Stimulated activated naive CD4-positive, alpha-beta T cell (primary cell): ENCODE results near the gene UPB1.
"Not testable (repeated sequence)": the region's sequence is repeated elsewhere in the genome, so short reads cannot be mapped to it uniquely, and the experiment has no call there.

ENCODE experiments used
- DNase-seq, 6 experiments: peaks; one replicate each; lab custom pipeline; 2025; lab: John Stamatoyannopoulos, UW

Gene UPB1

DNA sequence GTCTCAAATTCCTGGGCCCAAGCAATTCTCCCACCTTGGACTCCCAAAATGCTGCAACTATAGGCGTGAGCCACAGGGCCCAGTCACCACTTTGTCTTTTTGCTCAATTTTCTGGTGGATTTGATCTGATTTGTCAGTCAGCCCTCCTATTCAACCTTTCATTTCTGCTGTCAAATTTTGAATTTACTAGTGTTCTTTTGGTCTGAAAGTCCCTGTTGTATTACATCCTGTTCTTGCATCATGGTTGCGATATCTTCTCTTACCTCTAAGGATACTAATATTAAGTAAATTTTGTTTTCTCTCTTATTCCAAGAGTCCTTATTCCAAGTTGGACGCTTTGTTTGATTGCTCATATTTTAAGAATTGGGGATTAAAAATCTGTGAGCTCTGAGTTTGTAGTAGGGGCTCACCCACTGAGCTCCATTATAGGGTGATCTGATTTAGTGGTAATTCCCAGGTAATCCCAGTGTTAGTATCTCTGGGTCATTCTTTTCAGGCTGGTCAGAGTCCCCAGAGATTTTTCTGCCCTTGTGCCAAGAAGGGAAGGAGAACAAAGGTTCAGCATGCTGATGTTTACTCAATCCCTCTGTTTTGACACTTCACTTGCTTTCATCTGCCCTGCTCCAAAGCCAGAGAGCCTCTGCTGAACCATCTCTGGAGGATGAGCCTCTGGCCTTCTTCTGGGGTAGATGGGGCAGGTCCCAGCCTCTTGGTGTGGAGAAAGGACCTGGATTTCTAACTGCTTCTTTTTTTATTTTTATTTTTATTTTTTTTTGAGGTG is 10.0 kb downstream of the UPB1 start:
- no peak for DNase-seq

DNA sequence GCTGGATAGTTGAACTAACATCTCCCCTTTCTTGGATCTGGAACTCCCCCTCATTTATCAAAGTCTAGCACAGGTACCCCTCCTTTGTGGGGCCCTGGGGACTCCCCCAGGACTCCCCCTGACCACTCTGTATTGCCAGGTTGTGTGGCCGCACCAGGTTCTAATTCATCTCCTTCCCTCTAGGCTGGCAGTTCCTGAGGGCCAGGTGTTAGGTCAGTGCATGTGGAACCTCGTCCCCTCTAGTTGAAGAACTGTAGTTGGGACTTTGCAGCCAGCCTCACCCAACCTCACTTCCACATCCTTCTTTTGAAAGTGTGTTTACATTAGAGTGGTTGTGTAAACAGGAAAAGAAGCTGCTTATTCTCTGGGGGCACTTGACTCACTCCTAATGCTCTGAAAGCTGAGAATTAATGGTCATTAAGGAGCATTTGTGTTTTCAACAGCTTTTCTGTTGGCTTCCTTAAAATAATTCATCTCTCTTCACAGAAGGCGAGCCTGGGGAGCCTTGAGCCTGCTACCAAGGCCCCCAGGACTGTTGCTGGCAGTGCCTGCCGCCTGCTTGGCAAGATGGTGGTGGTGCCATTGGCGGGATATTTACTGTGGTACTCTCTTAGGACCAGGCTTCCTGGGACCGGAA is 11.8 kb downstream of the UPB1 start:
- no peak for DNase-seq

DNA sequence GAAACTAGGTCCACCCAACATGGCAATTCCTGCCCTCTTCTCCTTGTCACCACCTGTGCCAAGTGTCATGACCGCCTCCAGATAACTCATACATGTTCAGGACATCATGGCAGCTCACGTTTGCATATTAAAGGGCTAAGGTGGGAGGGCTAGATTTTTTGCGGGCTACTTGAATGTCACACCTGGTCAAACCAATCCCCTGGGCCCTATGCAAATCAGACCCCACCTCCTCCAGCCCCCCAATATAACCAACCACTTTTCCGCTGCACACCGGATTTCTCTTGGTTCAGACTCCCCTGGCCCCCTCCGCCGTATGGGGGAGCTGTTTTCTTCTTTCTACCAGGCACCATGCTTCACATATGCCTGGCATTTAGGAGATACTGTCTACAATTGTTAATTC is 12.6 kb downstream of the UPB1 start:
- no peak for DNase-seq

DNA sequence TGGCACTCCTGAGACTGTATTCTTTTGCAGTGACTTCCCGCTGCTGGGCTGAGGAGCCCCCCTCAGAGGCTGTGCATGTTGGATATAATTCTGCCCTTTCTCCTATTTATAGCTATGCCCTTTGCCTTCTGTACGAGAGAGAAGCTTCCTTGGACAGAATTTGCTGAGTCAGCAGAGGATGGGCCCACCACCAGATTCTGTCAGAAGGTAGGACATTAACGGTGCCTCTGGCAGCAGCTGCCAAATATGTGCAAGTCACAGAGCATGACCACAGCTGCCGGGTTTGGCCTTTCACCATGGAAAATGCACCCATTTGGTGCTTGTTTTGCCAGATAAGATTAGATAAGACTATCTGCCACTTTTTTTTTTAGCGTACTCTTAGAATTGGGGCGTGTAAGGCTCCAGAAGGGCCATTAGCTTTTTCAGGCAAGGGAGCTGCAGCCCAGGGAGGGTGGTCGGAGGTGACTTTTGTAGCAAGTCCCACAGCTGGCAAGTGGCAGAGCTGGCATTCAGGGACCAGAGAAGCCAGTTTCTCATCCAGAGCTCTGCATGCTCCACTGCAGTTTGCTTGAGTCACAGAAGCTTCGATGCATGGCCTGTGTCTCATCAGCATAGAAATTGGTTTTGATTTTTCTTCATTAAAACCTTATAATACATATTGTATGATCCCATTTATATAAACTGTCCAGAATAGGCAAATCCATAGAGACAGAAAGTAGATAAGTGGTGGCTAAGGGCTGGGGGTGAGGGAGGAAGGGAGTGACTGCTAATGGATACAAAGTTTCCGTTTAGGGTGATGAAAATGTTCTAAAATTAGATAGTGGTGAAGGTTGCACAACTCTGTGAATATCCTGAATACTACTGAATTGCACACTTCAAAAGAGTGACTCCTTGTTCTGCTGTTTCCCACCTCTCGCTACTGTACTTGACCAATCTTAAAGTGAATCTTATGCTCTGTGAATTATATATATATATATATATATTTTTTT is 15.8 kb downstream of the UPB1 start:
- no peak for DNase-seq

DNA sequence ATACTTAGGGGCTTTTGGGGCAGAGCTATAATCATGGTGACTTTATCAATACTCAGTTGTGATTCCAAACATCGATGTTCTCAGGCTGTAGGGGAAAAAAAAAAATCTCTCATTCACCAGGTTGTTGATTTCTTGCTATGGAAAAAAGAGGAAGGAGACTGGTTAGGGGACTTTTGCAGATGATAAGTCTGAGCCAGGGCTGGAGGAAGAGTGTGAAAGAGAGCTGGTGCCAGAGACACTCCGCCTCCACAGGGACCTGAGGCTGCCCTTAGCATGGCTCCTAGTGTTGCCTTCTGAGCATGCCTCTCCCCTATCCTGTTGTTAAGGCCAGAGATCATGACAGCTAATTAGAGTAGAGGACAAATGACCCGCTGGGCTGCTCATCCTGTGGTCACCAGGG is 16.9 kb downstream of the UPB1 start:
- no peak for DNase-seq

DNA sequence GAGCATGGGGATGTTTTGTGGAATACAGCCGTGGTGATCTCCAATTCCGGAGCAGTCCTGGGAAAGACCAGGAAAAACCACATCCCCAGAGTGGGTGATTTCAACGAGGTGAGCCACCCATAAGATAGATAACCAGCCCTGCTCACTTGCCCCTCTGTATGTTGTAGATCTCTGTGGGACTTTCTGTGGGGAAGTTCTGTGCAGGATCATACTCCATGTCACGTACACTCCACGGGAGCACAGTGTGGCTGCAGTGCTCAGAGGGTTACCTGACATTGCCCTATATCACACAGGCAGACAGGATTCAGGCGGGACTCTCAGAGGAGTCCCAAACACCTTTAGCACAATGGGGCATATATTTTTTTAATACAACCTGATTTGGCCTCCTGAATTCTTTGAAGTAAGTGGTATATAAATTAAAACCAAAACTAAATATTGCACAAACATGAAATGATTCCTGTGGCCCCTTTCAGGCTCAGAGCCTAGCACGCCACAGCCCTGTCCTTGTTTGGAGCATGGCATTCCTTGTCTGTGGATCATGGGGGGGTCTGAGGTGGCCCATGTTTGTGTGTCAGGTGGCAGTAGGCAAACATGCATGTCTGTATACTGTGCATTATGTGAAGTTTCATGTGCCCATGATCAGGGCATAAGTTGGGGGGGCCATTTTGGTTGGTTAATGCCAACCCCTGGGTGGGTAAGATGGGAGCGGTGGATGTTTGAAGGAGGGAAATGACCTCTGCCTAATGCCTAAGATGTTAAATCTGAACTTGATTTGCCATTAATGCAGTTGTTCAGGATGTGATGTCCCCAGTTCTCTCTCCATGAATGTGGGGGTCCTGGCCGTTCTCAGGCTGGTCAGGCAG is 18.5 kb downstream of the UPB1 start:
- DNase-seq = no peak

DNA sequence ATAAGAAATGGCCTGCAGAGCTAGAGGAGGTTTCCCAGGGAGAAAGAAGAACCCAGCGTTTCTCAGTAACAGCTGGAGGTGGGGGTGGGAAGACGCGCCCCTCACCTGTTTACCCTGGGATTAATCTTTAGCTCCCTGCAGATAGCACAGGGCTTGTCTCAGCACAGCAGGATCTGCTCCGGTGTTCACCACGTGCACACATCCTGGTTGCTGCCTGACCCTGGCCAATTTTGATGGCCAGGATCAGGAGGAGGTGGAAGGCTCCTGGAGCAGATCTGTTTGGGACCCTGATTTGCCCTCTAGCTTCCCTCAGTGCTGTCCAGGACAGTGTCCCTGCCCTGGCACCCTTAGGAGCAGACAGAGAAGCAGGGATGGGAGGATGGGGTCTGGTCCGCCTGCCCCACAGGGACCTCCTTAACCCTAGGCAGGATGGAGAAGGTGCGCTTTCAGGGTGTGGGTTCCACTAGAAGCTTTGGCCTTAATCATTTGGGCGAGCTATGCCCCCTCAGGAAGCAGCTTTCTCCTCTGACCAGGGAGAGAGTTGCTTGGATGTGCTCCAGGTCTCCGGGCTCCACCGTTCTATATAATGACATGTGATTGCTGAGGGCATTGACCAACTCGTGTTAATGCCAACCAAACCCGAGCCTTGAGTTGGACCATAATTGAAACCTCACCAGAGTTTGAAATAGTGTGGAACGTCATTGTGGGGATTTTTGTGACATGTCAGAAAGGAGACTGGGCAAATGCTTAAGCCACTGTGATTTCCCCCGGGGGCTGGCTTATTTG is 19.3 kb downstream of the UPB1 start:
- no peak for DNase-seq

DNA sequence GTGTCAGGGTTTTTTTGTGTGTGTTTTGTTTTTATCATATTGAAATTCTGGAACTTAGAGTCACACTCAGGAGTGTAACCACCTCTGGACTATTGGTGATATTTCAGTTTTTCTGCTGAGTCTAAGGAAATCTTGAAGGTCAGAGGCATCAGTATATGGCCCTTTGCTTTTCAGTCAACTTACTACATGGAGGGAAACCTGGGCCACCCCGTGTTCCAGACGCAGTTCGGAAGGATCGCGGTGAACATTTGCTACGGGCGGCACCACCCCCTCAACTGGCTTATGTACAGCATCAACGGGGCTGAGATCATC is 19.9 kb downstream of the UPB1 start:
- DNase-seq = no peak

DNA sequence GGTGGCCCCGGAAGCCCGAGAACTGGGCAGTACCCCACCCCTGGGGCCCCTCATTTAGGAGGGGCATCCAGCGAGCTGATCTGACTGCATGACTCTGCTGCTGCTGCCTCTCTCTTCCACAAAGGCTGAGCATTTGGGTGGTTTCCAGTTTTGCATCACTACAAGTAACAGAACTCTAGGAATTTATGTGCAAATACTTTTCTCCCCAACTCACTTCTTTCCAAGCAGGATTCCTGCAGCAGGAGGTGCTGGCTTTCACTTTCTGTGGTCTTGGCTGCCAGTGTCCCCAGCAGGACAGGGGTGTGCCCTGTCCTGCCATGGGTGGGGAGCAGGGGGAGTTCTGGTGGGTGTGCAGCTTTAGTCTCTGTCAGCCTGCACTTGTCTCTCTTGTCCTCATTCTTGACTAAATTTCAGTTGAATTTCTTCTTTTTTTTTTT is 21.2 kb downstream of the UPB1 start:
- DNase-seq = no peak

DNA sequence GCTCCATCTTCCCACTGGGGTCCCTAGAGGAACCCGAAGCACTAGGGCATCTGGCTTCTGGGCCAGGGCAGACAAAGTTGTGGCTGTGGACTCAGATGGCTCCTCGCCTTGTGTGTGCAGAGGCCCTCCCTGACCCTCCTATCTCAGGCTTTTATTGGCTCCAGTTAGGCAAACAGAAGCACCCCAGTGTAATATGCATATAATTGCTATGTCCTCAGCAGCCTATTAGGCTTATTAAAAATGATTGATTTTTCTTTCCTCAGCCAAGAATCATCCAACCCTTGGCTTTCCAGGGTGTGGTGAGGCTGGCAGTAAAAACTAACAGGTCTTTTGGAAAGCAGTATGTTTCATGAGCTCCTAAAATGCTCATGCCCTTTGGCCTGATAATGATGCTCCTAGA is 22.3 kb downstream of the UPB1 start:
- no peak for DNase-seq

DNA sequence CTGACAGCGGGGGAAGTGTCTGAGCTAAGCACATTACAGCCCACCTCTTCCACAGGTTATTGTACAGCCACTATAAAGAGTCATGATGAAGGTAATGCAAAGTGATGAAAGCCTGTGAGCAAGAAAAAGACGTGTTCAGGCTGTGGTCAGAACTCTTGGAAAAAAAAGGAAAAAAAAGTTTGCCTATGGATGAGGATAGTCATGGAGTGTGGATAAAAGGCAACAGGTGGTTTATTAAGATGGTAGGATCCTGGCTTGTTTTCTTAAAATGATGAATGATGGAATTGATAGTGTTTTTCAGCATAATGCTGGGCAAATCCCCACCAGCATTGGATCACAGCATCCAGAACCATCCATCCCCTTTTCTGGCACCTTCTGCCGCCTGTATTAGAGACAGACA is 23.1 kb downstream of the UPB1 start:
- no peak for DNase-seq

DNA sequence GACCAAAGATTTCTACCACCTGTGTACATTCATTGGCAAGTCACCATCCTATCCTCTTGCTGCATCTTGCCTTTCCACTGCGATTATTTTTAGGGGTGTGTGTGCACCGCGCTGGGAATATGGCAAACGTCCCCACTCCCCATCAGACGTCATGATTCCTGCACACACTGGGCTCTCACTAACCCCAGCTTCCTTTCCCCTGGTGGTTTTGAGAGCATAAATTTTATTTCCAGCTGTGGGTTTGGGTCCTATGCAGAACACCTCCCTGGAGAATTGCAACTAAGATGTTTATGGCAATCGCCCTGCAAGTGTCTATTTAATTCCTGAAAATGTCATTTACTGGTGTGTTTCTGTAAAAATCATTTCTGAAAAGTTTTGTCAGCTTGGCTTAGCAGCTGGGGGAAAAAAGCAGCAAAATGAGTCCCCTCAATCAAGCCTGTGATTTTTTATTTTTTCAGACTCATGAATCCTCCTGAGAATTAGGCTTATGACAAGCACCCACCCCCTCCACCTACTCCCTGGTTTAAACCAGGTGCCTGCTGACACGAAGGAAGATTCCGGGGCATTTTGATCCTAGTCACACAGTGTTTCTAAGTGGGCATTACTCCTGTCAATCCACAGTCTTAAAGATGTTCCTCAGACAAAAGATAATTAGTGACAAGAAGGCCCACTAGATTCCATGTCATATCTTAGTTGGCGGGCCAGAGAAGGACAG is 23.8 kb downstream of the UPB1 start:
- DNase-seq = no peak

DNA sequence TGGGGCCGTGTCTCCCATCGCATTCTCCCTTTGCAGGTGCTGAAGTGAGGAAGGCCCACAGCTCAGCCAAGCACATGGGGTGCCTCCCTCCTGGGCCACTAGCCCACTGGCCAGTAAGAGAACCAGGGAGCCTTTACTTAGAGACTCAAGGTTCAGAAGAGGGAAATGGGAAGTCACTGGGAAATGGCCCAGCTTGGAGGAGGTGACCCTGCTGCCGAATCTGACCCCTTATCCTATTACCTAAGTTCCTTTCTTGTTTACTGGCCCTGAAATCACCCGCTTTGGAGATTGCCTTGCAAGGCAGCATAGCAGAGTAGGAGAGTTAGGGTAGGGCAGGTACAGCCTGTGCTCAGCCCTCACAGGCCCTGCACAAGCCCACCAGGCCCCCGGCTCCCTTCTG is 24.4 kb downstream of the UPB1 start:
- no peak for DNase-seq

DNA sequence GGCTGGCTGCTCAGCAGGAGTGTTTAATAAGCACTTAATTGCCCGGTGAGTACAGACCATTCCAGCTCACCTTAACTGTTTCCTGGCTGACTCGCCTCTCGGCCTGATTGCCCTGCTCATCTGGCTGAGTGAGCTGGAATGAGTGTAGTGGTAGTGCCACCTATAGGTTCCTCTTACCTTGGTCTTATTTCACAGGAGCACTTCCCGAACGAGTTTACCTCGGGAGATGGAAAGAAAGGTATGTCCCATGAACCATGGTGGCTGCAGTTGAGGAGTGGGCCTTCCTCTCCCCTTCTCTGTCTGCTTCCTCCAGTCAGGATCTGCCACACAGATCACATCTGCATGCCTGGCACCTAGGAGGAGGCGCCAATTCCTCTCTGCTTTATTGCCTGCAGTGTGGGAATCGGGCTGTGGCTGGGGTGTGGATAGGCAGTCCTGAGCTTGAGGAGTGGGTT is 26.7 kb downstream of the UPB1 start:
- peak in 3 of 6 experiments; percentile 5 to 29 (median 14) for DNase-seq

DNA sequence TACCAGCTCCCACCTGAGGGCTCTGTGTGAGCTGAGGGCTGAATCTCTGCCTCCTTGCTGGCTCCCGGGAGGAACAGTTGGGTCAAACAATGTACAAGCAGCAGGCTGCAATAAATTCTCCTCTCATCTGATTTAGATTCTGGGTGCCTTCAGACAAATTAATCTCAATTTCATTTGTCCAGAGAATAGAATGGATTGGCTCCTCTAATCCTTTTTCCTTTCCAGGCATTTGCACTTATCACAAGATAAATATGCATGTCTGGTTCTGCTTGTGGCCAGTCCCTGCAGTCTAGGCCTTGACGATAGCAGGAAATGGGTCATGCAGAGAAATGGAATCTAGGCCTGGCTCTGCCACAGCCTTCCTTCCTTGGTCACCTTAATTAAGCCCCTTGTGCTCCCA is 28.7 kb downstream of the UPB1 start:
- no peak for DNase-seq

DNA sequence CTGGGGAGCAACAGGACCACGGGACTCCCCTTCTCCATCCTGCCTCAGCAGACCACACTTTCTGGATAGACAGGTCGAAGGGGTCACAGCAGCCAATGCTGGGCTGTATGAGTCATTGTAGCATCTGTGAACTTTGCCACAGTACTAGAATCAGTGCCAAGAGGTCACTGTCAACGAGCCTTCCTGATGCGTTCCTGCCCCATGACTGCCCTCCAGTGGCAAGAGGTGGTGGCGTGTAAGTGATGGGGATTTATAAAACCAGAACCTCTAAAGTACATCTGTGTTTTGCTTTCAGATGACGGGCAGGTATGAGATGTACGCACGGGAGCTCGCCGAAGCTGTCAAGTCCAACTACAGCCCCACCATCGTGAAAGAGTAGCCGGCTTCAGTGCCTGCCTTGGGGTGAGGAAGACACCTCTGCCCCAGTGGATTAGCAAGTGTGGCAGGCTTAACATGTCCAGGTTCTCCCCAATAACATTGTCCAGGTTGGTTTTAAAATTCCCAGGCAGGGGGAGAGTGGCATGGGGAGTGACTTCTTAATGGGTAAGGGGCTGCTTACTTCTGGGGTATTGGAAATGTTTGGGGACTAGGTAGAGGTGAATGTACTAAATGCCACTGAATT is 30.4 kb downstream of the UPB1 start:
- DNase-seq = peak; percentile 51 to 74 (median 58)

DNA sequence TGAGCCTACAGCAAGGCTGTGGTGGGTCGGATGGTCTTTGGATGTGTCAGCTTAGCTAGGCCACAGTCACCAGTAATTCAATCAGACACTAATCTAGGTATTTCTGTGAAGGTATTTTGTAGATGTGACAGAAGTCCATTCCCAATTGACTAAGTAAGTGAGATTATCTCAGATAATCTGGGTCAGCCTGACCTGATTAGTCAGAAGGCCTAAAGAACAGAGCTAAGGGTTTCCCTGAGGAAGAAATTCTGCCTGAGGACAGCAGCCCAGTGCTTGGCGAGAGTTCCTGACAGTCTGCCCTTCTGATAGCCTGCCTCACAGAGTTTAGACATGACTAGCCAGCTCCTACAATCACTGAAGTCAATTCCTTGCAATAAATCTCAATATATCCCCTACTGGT is 31.1 kb downstream of the UPB1 start:
- DNase-seq = no peak

DNA sequence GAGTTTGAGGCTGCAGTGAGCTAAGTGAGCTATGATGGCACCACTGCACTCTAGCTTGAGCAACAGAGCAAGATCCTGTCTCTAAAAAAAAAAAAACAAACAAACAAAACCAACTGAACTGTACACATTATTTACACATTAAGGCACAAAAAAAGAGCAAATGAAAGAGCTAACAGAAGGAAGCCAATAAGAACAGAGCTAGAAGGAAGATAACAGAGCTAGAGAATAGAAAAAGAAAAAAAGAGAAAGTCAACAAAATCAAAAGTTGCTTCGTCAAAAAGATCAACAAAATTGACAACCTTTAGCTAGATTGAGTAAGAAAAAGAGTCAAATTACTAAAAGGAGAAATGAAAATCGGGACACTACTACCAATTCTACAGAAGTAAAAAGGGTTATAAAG is 34.8 kb downstream of the UPB1 start:
- no peak for DNase-seq

DNA sequence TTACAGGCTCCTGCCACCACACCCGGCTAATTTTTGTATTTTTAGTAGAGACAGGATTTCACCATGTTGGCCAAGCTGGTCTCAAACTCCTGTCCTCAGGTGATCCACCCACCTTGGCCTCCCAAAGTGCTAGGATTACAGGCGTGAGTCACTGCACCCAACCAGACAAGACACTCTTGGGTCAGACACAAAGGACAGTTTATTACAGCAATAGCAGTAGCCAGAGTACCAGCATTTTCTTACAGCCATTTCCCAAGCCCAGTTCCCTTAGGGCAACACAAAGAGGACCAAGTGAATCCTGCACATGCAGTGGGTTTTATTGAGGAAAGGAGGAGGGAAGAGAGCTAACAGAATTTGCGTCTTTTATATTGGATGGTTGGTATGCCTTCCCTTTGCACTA is 35.8 kb downstream of the UPB1 start:
- not testable (repeated sequence) for DNase-seq

DNA sequence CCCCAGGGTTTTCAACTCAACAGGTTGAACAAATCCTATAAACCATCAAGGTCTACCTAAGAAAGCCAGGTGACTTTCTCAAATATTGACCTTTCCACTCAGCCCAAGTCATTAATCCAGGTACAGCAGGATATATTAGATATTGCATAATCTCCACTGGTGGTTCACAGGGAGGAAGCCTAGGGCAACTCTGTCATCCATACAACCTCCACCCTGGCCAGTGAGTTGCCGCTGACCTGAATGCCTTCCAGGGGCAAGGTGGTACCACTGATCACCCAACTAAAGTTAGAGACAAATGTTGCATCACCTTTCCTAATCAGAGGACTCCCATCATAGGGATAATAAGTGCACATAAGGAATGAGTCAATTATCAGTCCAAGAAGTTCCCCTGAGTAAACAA is 36.9 kb downstream of the UPB1 start:
- DNase-seq = no peak
